WTC11 (cell line): ENCODE results near the gene LMF2. TPM values are rescaled to one million over a fixed set of nuclear protein-coding genes. Genes with fewer than 3 reads are reported as not detected.

ENCODE experiments used
- ATAC-seq: fragments of 200-7000 bp; cut with Tn5 transposase; 2 replicates; pipeline ENCODE4 v1.10.0; 2021; ENCODE audit warnings: mild to moderate bottlenecking, moderate library complexity
- CTCF ChIA-PET: fragments of 300-600 bp; sonication (Branson Sonifier 250); formaldehyde crosslinking; loops from one replicate; lab custom pipeline; 2021; ENCODE audit warnings: antibody characterized with exemption; lab: Charles Lee
- POLR2A ChIA-PET: fragments of 350-600 bp; sonication (Branson Sonifier 250); formaldehyde crosslinking; loops from one replicate; lab custom pipeline; 2021; ENCODE audit warnings: antibody characterized with exemption; lab: Charles Lee
- DNase-seq: peaks from one replicate; pipeline ENCODE4 v3.0.0; 2021; ENCODE audit warnings: low spot score
- H3K27ac Mint-ChIP-seq: 2 replicates; pipeline ENCODE4 v1.8.0; 2021; ENCODE audit warnings: mixed read lengths
- H3K27me3 Mint-ChIP-seq: 2 replicates; pipeline ENCODE4 v1.8.0; 2021; ENCODE audit warnings: low read depth, mild to moderate bottlenecking, moderate library complexity, mixed read lengths
- H3K36me3 Mint-ChIP-seq: 2 replicates; pipeline ENCODE4 v1.8.0; 2021; ENCODE audit warnings: mixed read lengths
- H3K4me1 Mint-ChIP-seq: 2 replicates; pipeline ENCODE4 v1.8.0; 2022; ENCODE audit warnings: mixed read lengths
- H3K4me3 Mint-ChIP-seq: 2 replicates; pipeline ENCODE4 v1.8.0; 2021; ENCODE audit warnings: mild to moderate bottlenecking, moderate library complexity, mixed read lengths
- H3K9me3 Mint-ChIP-seq: 2 replicates; pipeline ENCODE4 v1.8.0; 2021; ENCODE audit warnings: mixed read lengths
- CDX4 ChIP-seq: fragments of 250-450 bp; sonication (Bioruptor Pico); IDR thresholded peaks from 2 replicates; pipeline ENCODE4 v1.9.0; 2021; ENCODE audit warnings: moderate library complexity, mild to moderate bottlenecking, inconsistent platforms, borderline replicate concordance
- FOXP4 ChIP-seq: sonication (generic); formaldehyde crosslinking; IDR thresholded peaks from 2 replicates; pipeline ENCODE4 v1.8.0; 2022; ENCODE audit warnings: mild to moderate bottlenecking, missing genetic modification reagents
- JUN ChIP-seq: sonication (generic); formaldehyde crosslinking; IDR thresholded peaks from 2 replicates; pipeline ENCODE4 v1.8.0; 2023; ENCODE audit warnings: mild to moderate bottlenecking, missing genetic modification reagents
- NR2C2 ChIP-seq: sonication (generic); formaldehyde crosslinking; IDR thresholded peaks from 2 replicates; pipeline ENCODE4 v1.8.0; 2022; ENCODE audit warnings: mild to moderate bottlenecking, missing genetic modification reagents
- NR3C1 ChIP-seq: sonication (generic); formaldehyde crosslinking; conservative IDR thresholded peaks from 2 replicates; pipeline ENCODE4 v1.8.1; 2023; ENCODE audit warnings: low read depth, mild to moderate bottlenecking, missing genetic modification reagents
- ZNF317 ChIP-seq: sonication (generic); formaldehyde crosslinking; IDR thresholded peaks from 2 replicates; pipeline ENCODE4 v1.8.1; 2023; ENCODE audit warnings: low read depth, mild to moderate bottlenecking, moderate library complexity, missing genetic modification reagents, borderline replicate concordance
- ZNF416 ChIP-seq: fragments of 250-450 bp; sonication (Bioruptor Pico); IDR thresholded peaks from 2 replicates; pipeline ENCODE4 v1.9.0; 2021; ENCODE audit warnings: mild to moderate bottlenecking, inconsistent platforms
- ZNF423 ChIP-seq: fragments of 250-450 bp; sonication (Bioruptor Pico); IDR thresholded peaks from 2 replicates; pipeline ENCODE4 v2.1.2; 2022; ENCODE audit warnings: mild to moderate bottlenecking, moderate library complexity
- total RNA-seq: library from RNA; stranded (reverse); gene quantifications from 3 replicates; pipeline ENCODE4 v1.2.3, GENCODE V29; 2021
- TF ChIP-seq, protein P1 (sequence below): fragments of 250-450 bp; sonication (Bioruptor Pico); IDR thresholded peaks from 2 replicates; pipeline ENCODE4 v1.9.0; 2021; ENCODE audit warnings: mild to moderate bottlenecking
- TF ChIP-seq, protein P2 (sequence below): sonication (generic); formaldehyde crosslinking; IDR thresholded peaks from 2 replicates; pipeline ENCODE4 v1.8.1; 2023; ENCODE audit warnings: mild to moderate bottlenecking, missing genetic modification reagents, moderate library complexity
- TF ChIP-seq, protein P3 (sequence below): sonication (generic); formaldehyde crosslinking; conservative IDR thresholded peaks from 2 replicates; pipeline ENCODE4 v1.8.1; 2023; ENCODE audit warnings: mild to moderate bottlenecking, low read depth, missing genetic modification reagents, moderate library complexity
- TF ChIP-seq, protein P4 (sequence below): sonication (generic); formaldehyde crosslinking; IDR thresholded peaks from 2 replicates; pipeline ENCODE4 v1.8.0; 2022; ENCODE audit warnings: mild to moderate bottlenecking, missing genetic modification reagents

The LMF2 gene
- total RNA-seq, 1 experiment from 2014 or later, result 43.7 TPM

- no peaks in the 10 kb centered on the region for H3K4me1 Mint-ChIP-seq
- H3K36me3 Mint-ChIP-seq, result peaks cover 47% of the 10 kb centered on the region
- POLR2A ChIA-PET, result no interaction called here
- TF ChIP-seq, protein P1, sequence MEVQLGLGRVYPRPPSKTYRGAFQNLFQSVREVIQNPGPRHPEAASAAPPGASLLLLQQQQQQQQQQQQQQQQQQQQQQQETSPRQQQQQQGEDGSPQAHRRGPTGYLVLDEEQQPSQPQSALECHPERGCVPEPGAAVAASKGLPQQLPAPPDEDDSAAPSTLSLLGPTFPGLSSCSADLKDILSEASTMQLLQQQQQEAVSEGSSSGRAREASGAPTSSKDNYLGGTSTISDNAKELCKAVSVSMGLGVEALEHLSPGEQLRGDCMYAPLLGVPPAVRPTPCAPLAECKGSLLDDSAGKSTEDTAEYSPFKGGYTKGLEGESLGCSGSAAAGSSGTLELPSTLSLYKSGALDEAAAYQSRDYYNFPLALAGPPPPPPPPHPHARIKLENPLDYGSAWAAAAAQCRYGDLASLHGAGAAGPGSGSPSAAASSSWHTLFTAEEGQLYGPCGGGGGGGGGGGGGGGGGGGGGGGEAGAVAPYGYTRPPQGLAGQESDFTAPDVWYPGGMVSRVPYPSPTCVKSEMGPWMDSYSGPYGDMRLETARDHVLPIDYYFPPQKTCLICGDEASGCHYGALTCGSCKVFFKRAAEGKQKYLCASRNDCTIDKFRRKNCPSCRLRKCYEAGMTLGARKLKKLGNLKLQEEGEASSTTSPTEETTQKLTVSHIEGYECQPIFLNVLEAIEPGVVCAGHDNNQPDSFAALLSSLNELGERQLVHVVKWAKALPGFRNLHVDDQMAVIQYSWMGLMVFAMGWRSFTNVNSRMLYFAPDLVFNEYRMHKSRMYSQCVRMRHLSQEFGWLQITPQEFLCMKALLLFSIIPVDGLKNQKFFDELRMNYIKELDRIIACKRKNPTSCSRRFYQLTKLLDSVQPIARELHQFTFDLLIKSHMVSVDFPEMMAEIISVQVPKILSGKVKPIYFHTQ (CRISPR knock-in tag), result no peak
- TF ChIP-seq, protein P2, sequence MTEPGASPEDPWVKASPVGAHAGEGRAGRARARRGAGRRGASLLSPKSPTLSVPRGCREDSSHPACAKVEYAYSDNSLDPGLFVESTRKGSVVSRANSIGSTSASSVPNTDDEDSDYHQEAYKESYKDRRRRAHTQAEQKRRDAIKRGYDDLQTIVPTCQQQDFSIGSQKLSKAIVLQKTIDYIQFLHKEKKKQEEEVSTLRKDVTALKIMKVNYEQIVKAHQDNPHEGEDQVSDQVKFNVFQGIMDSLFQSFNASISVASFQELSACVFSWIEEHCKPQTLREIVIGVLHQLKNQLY (CRISPR knock-in tag), result no peak
- TF ChIP-seq FOXP4 (no peak), ZNF416 (CRISPR knock-in tag) (no peak), CDX4 (CRISPR knock-in tag) (no peak), JUN (no peak)
- CTCF ChIA-PET, result interaction anchor here (1.4 to 1.9 kb wide), 2 partner anchors 60 to 66 kb away, joined by 3 to 5 read pairs; partner anchors contain the start of gene SCO2
- H3K9me3 Mint-ChIP-seq, result no peaks in the 10 kb centered on the region
- no peak overlapping the region for H3K4me3 Mint-ChIP-seq
- no peaks in the 10 kb centered on the region; the same call in 1 of the 2 replicates for H3K27me3 Mint-ChIP-seq
- DNase-seq (no peak), ATAC-seq (no peak)
- no peak overlapping the region for H3K27ac Mint-ChIP-seq
Observed at GRCh38 chr22:50459496-50460140, 47.9 kb downstream of the LMF2 start.

DNA sequence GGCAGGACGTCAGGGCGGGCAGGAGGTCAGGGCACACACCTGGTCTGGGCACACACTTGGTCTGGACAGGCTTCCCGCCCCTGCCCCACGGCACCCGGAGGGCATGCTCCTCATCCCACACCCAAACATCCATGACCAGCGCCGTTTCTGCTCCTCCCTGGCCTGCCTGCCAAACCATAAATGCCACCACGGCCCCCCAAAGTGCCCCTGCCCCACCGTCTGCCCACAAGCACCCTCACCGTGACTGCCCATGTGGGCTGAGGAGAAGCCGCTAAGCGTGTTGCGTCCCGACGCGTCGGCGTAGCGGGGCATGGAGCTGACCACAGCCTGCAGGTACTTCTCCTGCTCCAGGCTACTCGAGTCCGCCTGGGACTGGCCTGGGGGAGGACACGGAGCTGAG lies 48.5 kb downstream of the LMF2 start:
- no peak for DNase-seq
- no peak for ATAC-seq
- CTCF ChIA-PET, result interaction anchor here (1.4 to 1.9 kb wide), 2 partner anchors 59 to 67 kb away, joined by 3 to 5 read pairs; partner anchors contain the start of gene SCO2
- no peak for TF ChIP-seq ZNF423
- TF ChIP-seq ZNF317 (CRISPR knock-in tag), result no peak
- no peak for TF ChIP-seq NR2C2 (CRISPR knock-in tag)
- TF ChIP-seq NR3C1 (CRISPR knock-in tag), result no peak
- TF ChIP-seq, protein P3, sequence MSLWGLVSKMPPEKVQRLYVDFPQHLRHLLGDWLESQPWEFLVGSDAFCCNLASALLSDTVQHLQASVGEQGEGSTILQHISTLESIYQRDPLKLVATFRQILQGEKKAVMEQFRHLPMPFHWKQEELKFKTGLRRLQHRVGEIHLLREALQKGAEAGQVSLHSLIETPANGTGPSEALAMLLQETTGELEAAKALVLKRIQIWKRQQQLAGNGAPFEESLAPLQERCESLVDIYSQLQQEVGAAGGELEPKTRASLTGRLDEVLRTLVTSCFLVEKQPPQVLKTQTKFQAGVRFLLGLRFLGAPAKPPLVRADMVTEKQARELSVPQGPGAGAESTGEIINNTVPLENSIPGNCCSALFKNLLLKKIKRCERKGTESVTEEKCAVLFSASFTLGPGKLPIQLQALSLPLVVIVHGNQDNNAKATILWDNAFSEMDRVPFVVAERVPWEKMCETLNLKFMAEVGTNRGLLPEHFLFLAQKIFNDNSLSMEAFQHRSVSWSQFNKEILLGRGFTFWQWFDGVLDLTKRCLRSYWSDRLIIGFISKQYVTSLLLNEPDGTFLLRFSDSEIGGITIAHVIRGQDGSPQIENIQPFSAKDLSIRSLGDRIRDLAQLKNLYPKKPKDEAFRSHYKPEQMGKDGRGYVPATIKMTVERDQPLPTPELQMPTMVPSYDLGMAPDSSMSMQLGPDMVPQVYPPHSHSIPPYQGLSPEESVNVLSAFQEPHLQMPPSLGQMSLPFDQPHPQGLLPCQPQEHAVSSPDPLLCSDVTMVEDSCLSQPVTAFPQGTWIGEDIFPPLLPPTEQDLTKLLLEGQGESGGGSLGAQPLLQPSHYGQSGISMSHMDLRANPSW, result no peak
- TF ChIP-seq, protein P4, sequence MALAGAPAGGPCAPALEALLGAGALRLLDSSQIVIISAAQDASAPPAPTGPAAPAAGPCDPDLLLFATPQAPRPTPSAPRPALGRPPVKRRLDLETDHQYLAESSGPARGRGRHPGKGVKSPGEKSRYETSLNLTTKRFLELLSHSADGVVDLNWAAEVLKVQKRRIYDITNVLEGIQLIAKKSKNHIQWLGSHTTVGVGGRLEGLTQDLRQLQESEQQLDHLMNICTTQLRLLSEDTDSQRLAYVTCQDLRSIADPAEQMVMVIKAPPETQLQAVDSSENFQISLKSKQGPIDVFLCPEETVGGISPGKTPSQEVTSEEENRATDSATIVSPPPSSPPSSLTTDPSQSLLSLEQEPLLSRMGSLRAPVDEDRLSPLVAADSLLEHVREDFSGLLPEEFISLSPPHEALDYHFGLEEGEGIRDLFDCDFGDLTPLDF (CRISPR knock-in tag), result no peak
- Mint-ChIP-seq H3K36me3 (peaks cover 42% of the 10 kb centered on the region), H3K27ac (no peak overlapping the region), H3K4me3 (no peak overlapping the region), H3K4me1 (no peaks in the 10 kb centered on the region), H3K27me3 (no peaks in the 10 kb centered on the region; the same call in 1 of the 2 replicates), H3K9me3 (no peaks in the 10 kb centered on the region)
- POLR2A ChIA-PET, result no interaction called here
